GM10266 (cell line): ENCODE results near the gene SKAP2.

Experiments used
- DNase-seq: peaks from one replicate; pipeline ENCODE4 v3.0.0; 2012; ENCODE audit errors: extremely low spot score
- CTCF ChIP-seq: IDR thresholded peaks from 2 replicates; pipeline ENCODE4 v1.5.1; 2012; ENCODE audit warnings: mild to moderate bottlenecking, low read depth; ENCODE audit not compliant: control insufficient read depth, insufficient read depth; ENCODE audit errors: missing control alignments

The SKAP2 gene

GRCh38 chr7:26723129-26723528, 141.3 kb downstream of the SKAP2 start:
- DNase-seq: no peak
- TF ChIP-seq CTCF: no peak

GRCh38 chr7:26721450-26721849, 142.9 kb downstream of the SKAP2 start:
- no peak for DNase-seq
- TF ChIP-seq CTCF: no peak

DNA sequence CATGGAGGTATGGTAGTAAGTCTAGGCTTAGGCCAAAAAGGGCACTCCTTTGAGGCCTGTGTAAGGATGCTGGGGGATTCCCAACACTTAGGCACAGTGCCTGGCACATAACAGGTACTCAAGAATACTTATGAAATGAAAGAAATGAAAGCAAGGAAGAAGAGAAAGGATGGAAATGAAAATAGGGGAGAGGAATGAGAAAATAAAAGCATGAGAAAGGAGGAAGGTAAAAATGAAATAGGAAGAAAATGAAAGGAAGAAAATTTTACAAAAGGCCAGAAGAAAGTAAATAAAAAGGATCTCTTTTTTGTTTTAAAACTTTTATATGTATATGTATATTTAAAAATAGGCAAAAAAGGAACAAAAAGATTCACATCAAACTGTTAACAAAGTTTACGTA, 146.3 kb downstream of the SKAP2 start:
- DNase-seq: no peak

GRCh38 chr7:26714438-26714837, 150.0 kb downstream of the SKAP2 start:
- TF ChIP-seq CTCF: no peak
- DNase-seq: no peak

More for the DNA sequence above, 146.3 kb downstream of the SKAP2 start:
- TF ChIP-seq CTCF: no peak

DNA sequence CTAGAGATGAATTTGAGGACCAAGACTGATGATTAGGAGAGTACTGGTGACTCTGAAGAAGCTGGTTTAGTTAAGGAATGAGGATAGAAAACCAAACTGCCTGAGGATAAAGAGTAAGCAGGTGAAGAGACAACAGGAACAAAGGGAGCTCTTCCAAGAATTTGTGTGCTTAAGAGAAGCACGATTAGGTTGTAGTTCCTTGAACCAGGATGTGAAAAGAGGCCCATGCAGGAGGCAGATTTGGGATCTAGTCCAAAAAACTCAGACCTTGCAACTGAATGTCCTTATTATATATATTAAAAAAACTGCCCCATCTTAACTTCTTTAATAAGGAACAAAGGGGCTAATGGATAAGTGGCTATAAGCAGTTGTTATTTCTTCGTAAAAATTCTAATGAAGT, 150.4 kb downstream of the SKAP2 start:
- DNase-seq: no peak
- no peak for TF ChIP-seq CTCF

DNA sequence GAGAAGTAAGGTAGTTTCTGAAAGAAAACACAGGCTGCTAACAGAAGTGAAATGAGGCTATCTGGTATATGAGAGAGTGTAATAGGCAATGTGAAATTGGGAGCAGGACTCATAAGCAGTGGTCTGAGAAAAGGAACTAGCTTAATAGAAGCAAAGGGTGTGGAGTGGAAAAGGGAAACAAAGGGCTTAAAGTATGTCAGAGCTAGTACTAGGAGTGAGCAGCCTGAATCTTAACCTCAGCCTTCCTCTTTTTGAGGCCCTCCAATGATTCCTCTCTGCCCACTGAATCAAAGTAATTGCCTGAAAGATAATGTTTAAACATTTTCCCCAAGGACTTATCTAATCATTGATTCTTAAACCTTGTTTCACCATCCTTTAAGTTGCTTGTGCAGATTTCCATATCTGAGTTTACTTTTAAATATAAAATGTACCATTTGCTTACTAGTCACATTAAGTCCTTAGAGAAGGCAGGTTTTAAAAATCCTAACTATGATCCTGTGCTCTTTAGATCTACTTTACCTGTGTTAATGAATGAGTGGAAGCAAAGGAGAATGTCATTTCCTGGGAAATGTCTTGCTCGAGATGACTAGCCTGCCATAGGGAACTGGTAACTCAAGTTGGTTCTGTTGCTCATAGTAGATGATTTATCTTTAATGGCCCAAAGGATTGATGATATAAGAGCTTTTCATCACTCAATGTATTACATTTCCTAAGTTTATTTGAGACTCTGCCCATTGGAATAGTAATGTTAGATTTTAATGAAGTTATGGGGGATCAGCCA, 155.0 kb downstream of the SKAP2 start:
- TF ChIP-seq CTCF: no peak
- DNase-seq: no peak

DNA sequence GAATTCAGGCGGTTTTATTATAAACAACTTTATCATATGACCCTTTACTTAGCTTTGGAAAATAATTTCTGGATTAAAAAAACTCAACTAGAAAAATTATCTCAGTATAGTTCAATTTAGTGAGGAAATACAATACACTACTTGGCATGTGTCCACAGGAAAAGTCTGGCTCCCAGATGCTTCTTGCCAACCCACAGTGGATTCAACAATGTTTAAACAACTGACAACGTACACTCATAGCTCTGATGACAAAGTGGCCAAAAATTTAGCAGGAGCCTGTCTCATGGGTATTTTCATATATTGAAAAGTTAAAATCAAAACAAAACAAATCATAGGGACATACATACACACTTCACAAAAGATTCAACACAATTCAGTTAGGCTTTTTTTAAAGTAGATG, 158.8 kb downstream of the SKAP2 start:
- no peak for DNase-seq

More for the DNA sequence above, 158.8 kb downstream of the SKAP2 start:
- TF ChIP-seq CTCF: no peak
